Spleen (tissue), 13 donors: ENCODE measurements around the gene PPP2R3C. TPM values are rescaled to one million over a fixed set of nuclear protein-coding genes. Genes with fewer than 3 reads are reported as not detected.

Source experiments
- DNase-seq: peaks from one replicate; pipeline ENCODE4 v3.0.0-alpha.2; 2020
- H3K27ac ChIP-seq, 8 donors: fragments of 200-600 bp; sonication (generic) in 7 of 8; 1 replicate in 4 of 8; 2 replicates in 4 of 8; pipeline versions ENCODE4 v1.5.0 to v1.8.0; 2016 to 2021; ENCODE audit warnings: inconsistent platforms in 4 of 8, mild to moderate bottlenecking in 4 of 8, moderate library complexity in 1 of 8
- H3K27me3 ChIP-seq, 7 donors: fragments of 200-600 bp; sonication (generic) in 6 of 7; replicated peaks in 1 of 7; 1 replicate in 4 of 7; 2 replicates in 3 of 7; pipeline versions ENCODE4 v1.5.0 to v1.8.0; 2016 to 2021; ENCODE audit warnings: inconsistent platforms in 3 of 7, mild to moderate bottlenecking in 1 of 7
- H3K36me3 ChIP-seq, 6 donors: fragments of 200-600 bp; sonication (generic) in 5 of 6; 1 replicate in 4 of 6; 2 replicates in 2 of 6; pipeline versions ENCODE4 v1.5.0 to v1.8.0; 2016 to 2021; ENCODE audit warnings: inconsistent platforms in 2 of 6
- H3K4me1 ChIP-seq, 6 donors: fragments of 200-600 bp; sonication (generic) in 5 of 6; 1 replicate in 3 of 6; 2 replicates in 3 of 6; pipeline versions ENCODE4 v1.5.0 to v1.8.0; 2016 to 2021; ENCODE audit warnings: inconsistent platforms in 3 of 6
- H3K4me3 ChIP-seq, 8 donors: fragments of 200-600 bp; sonication (generic) in 7 of 8; 1 replicate in 4 of 8; 2 replicates in 4 of 8; pipeline versions ENCODE4 v1.5.0 to v1.8.0; 2016 to 2021; ENCODE audit warnings: inconsistent platforms in 4 of 8, mild to moderate bottlenecking in 4 of 8, moderate library complexity in 2 of 8
- H3K9me3 ChIP-seq, 8 donors: fragments of 200-600 bp; sonication (generic) in 7 of 8; 1 replicate in 4 of 8; 2 replicates in 4 of 8; pipeline versions ENCODE4 v1.5.0 to v1.8.0; 2016 to 2021; ENCODE audit warnings: inconsistent platforms in 4 of 8
- POLR2A ChIP-seq, 3 donors: fragments of 450-650 bp; IDR thresholded peaks; one replicate each; pipeline ENCODE4 v1.5.1; 2017; ENCODE audit warnings: antibody characterized with exemption in 3 of 3, mild to moderate bottlenecking in 1 of 3
- POLR2AphosphoS5 ChIP-seq, 3 donors: sonication (generic); formaldehyde crosslinking; IDR thresholded peaks; one replicate each; pipeline ENCODE4 v1.5.1; 2017; ENCODE audit warnings: antibody characterized with exemption in 3 of 3
- WGBS, 5 donors: extraction: QIAGEN DNeasy Blood & Tissue Kit in 3 of 5; methylation state at CpG; one replicate each; pipeline versions ENCODE4 v1.1.5 to v1.1.7; 2013 to 2018; 5-methylcytosine and 5-hydroxymethylcytosine counted together
- intact Hi-C: fragments of 100-400 bp; cut with DNase I; formaldehyde crosslinking; loops from one replicate; pipeline ENCODE4 v1.15.0; 2023; ENCODE audit warnings: low total_unique reads
- long read RNA-seq, 2 donors: transcript quantifications; one replicate each; lab custom pipeline, GENCODE V29; 2026
- polyA plus RNA-seq, 3 donors: library from polyadenylated mRNA; stranded (reverse); fragments of 200-250 nt; gene quantifications; one replicate each; pipeline ENCODE4 v1.2.1, GENCODE V29; 2013
- total RNA-seq, 7 donors: library from RNA; depleted of rRNA in 3 of 7; stranded (reverse); fragments of >200 nt in 3 of 7; fragmentation: NEBNext Ultra II Directional in 4 of 7; extraction: Animal tissue kit (Norgen Biotek cat#: 25700) in 4 of 7; gene quantifications; one replicate each; pipeline versions ENCODE4 v1.1.0 to v1.2.1, GENCODE V29; 2016 to 2021
- TF ChIP-seq, protein P1 (sequence below), 11 experiments: fragments of 200-600 bp in 7 of 11; fragments of 450-650 bp in 4 of 11; sonication (generic) in 4 of 11; IDR thresholded peaks in 8 of 11; conservative IDR thresholded peaks in 3 of 11; 1 replicate in 7 of 11; 2 replicates in 4 of 11; pipeline versions ENCODE4 v1.4.0 to v1.8.0; 2016 to 2021; ENCODE audit warnings: antibody characterized with exemption in 11 of 11, inconsistent platforms in 4 of 11, mild to moderate bottlenecking in 1 of 11
- donor health status: healthy with polysubstance abuse.
- donor health status: DM: no; HTN: no; CAD: no; lungs with moderate emphysema.
- donor health status: DM: no; HTN: no; CAD: no.
- donor health status: Bipolar disorder and iron deficiency.
- donor health status: healthy.
- donor health status: DM: no; HTN: no; CAD: no.
- donor health status: DM: yes; HTN: yes; CAD: no.

PPP2R3C gene
- 10 to 100 TPM; 32.3 to 45.7 (median 37.2) TPM for total RNA-seq
- 10 to 100 TPM; 30.4 to 46.2 (median 36.5) TPM for polyA plus RNA-seq
- long read RNA-seq, donor 1, transcript PPP2R3C-201 (13 exons, 1,839 nt) = major isoform, 7 of 24 reads
- long read RNA-seq, donor 1, partial matches to known transcripts = 13 of 24 reads
- long read RNA-seq, donor 1, other reads (novel, unspliced or antisense) = 0 of 24 reads
- long read RNA-seq, donor 2, transcript PPP2R3C-201 (13 exons, 1,839 nt) = major isoform, 7 of 14 reads
- long read RNA-seq, donor 2, partial matches to known transcripts = 6 of 14 reads
- long read RNA-seq, donor 2, other reads (novel, unspliced or antisense) = 0 of 14 reads

DNA sequence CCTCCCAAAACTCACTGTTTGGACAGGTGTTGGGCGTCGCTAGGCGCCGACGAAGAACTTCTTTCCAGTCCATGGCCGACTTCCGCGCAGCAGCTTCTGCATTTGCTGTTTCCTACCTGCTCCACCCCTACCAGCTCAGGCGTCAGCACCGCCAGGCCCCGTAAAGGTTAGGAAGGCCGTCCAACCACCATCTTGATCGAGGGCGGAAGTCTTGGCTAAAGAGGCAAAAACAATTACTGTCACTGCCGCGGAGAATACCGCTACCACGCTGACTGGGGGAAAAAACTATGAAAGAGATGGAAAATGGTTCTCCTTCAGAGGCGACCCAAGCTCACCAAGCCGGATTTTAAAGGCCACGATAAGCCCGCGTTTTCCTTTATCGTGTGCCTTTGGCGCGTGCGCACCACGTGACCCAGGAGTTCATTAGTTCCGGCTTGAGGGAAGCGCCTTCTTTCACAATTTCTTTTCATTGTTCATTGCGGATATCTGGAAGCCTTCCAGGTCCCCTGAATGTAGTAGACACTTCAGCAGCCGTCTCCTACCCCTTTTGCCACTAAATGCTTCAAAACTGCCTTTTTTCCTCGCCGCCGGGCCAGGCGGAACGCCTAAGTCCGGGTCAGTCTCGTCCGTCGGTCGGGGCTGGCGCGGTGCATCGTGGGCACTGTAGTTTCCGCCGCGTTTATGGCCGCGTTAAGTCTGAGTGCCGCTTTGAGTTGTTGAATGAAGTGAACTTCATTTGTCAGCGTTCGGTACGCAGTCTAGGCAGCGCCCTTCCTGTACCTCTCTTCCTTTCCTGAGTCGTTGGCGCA lies at the start of gene PPP2R3C, which contains the start of gene PRORP:
PPP2R3C (minus strand) TSS at position 104 of the 809 bp plus-strand sequence; CDS start at position 73, 31 bp downstream.
PRORP (plus strand) TSS at position 666 of the 809 bp plus-strand sequence. CDS start 694 bp downstream, outside the sequence.
- Histone ChIP-seq H3K4me3 (peak within 1 kb of the TSS; percentile 63 to 85 (median 70)), H3K36me3 (peaks cover 0 to 24% (median 3%) of the 10 kb centered on the region in 6 donors), H3K9me3 (no peaks in the 10 kb centered on the region), H3K27ac (peak within 1 kb of the TSS; percentile 92 to 99 (median 95)), H3K4me1 (peaks cover 20 to 88% (median 67%) of the 10 kb centered on the region in 6 donors), H3K27me3 (no peaks in the 10 kb centered on the region)
- 0 to 1% (median 0%) methylated on average over 53 to 57 of the region's 57 CpGs for WGBS, 5 donors
- TF ChIP-seq, protein P1, sequence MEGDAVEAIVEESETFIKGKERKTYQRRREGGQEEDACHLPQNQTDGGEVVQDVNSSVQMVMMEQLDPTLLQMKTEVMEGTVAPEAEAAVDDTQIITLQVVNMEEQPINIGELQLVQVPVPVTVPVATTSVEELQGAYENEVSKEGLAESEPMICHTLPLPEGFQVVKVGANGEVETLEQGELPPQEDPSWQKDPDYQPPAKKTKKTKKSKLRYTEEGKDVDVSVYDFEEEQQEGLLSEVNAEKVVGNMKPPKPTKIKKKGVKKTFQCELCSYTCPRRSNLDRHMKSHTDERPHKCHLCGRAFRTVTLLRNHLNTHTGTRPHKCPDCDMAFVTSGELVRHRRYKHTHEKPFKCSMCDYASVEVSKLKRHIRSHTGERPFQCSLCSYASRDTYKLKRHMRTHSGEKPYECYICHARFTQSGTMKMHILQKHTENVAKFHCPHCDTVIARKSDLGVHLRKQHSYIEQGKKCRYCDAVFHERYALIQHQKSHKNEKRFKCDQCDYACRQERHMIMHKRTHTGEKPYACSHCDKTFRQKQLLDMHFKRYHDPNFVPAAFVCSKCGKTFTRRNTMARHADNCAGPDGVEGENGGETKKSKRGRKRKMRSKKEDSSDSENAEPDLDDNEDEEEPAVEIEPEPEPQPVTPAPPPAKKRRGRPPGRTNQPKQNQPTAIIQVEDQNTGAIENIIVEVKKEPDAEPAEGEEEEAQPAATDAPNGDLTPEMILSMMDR (IDR thresholded peaks at IDR 0.05 in 8 of 11, conservative IDR thresholded peaks at IDR 0.05 in 3 of 11) = peak in 1 of 11 experiments; percentile 26
- TF ChIP-seq POLR2AphosphoS5 (IDR thresholded peaks at IDR 0.05) (peak; percentile 82 to 92 (median 90)), POLR2A (IDR thresholded peaks at IDR 0.05) (peak in 2 of 3 donors; percentile 64 to 78)
- DNase-seq = peak; percentile 98
- intact Hi-C loops = no loop called here

DNA sequence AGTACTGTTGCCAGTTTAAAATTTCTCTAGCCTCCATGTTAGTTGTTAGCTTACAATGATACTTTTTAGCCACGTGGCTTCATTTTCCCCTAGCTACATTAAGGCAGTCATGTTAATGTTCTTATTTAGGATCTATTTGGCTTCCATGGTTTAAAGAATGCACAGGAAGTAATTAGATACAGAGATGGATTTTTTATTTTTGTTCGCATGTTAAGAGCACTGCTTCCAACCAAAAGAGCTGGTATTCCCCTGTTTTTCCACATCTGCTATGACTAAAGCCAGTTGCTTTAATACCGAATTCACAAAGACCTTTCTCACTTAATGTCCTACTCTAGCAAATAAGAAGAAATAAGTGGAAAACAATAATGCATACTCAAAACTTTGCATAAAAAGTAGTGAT lies 45.7 kb upstream of the PPP2R3C start:
- H3K4me1 ChIP-seq = no peaks in the 10 kb centered on the region
- H3K27me3 ChIP-seq = no peaks in the 10 kb centered on the region
- no peak overlapping the region for H3K27ac ChIP-seq
- H3K9me3 ChIP-seq = peaks cover 0 to 7% (median 0%) of the 10 kb centered on the region in 8 donors
- TF ChIP-seq, protein P1 (IDR thresholded peaks at IDR 0.05 in 8 of 11, conservative IDR thresholded peaks at IDR 0.05 in 3 of 11) = no peak
- TF ChIP-seq POLR2AphosphoS5 (IDR thresholded peaks at IDR 0.05) = no peak
- TF ChIP-seq POLR2A (IDR thresholded peaks at IDR 0.05) = no peak
- intact Hi-C loops = no loop called here
- H3K36me3 ChIP-seq = peaks cover 0 to 56% (median 0%) of the 10 kb centered on the region in 6 donors
- H3K4me3 ChIP-seq = no peak overlapping the region
- 80 to 92% (median 83%) methylated on average over 3 of the region's 3 CpGs for WGBS, 5 donors
- DNase-seq = no peak

DNA sequence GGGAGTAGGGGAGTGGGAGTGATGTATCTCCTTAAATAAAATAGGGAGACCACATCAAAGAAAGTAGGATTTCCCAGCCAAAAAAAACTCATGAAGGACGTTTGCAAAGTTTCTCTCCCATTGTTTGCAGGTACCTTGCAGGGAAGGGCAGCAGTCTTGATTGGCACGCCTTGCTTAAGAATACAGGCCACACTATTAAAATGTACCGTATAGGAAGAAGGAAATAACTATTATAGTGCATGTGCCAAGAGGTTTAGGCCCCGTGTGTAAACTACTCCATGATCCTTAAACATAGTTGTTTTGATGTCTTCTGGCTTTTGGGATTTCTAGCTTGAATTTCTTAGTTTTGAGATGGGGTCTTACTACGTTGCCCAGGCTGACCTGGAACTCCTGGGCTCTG lies 43.1 kb upstream of the PPP2R3C start:
- H3K27me3 ChIP-seq = no peaks in the 10 kb centered on the region
- no peak overlapping the region for H3K27ac ChIP-seq
- TF ChIP-seq, protein P1 (IDR thresholded peaks at IDR 0.05 in 8 of 11, conservative IDR thresholded peaks at IDR 0.05 in 3 of 11) = no peak
- TF ChIP-seq POLR2A (IDR thresholded peaks at IDR 0.05) (no peak), POLR2AphosphoS5 (IDR thresholded peaks at IDR 0.05) (no peak)
- peaks cover 0 to 45% (median 0%) of the 10 kb centered on the region in 6 donors for H3K36me3 ChIP-seq
- WGBS, 5 donors = 81 to 90% (median 86%) methylated on average over 5 of the region's 5 CpGs
- H3K4me3 ChIP-seq = no peak overlapping the region
- no peak for DNase-seq
- peaks cover 0 to 7% (median 0%) of the 10 kb centered on the region in 8 donors for H3K9me3 ChIP-seq
- intact Hi-C loops = no loop called here
- peaks cover 11 to 24% (median 21%) of the 10 kb centered on the region in 6 donors for H3K4me1 ChIP-seq
